NCI-H2107 treated with DMSO at 0.1 percent for 48 hours (cell line): ENCODE data around the gene STXBP6.
"Not testable (repeated sequence)": the region's sequence is repeated elsewhere in the genome, so short reads cannot be mapped to it uniquely, and the experiment has no call there.

Experiments used
- DNase-seq: peaks from one replicate; lab custom pipeline; 2025; ENCODE audit not compliant: unreplicated experiment; lab: John Stamatoyannopoulos, UW

STXBP6 gene

GRCh38 chr14:24813089-24813815 lies 236.7 kb downstream of the STXBP6 start:
- DNase-seq, result no peak

- no peak for DNase-seq
These were observed 240.8 kb downstream of the STXBP6 start for GRCh38 chr14:24809135-24809534.

GRCh38 chr14:24808412-24808811 lies 241.5 kb downstream of the STXBP6 start:
- no peak for DNase-seq

GRCh38 chr14:24806061-24806678 lies 243.8 kb downstream of the STXBP6 start:
- DNase-seq, result peak; percentile 62

GRCh38 chr14:24804552-24805212 lies 245.3 kb downstream of the STXBP6 start:
- no peak for DNase-seq

- no peak for DNase-seq
These were observed 245.9 kb downstream of the STXBP6 start for GRCh38 chr14:24803933-24804494.

- not testable (repeated sequence) for DNase-seq
These were observed 246.5 kb downstream of the STXBP6 start for GRCh38 chr14:24803426-24803825.

- DNase-seq, result no peak
These were observed 247.7 kb downstream of the STXBP6 start for GRCh38 chr14:24802236-24802635.

GRCh38 chr14:24801024-24801423 lies 248.9 kb downstream of the STXBP6 start:
- DNase-seq, result no peak

GRCh38 chr14:24798911-24799462 lies 251.0 kb downstream of the STXBP6 start:
- no peak for DNase-seq

GRCh38 chr14:24795406-24795805 lies 254.5 kb downstream of the STXBP6 start:
- DNase-seq, result no peak

- DNase-seq, result no peak
These were observed 255.2 kb downstream of the STXBP6 start for GRCh38 chr14:24794644-24795305.

GRCh38 chr14:24790196-24790595 lies 259.8 kb downstream of the STXBP6 start:
- no peak for DNase-seq

- no peak for DNase-seq
These were observed 260.5 kb downstream of the STXBP6 start for GRCh38 chr14:24789378-24789884.

GRCh38 chr14:24785698-24786097 lies 264.2 kb downstream of the STXBP6 start:
- no peak for DNase-seq

GRCh38 chr14:24784981-24785380 lies 265.0 kb downstream of the STXBP6 start:
- DNase-seq, result no peak

- no peak for DNase-seq
These were observed 266.2 kb downstream of the STXBP6 start for GRCh38 chr14:24783791-24784190.

GRCh38 chr14:24780281-24780680 lies 269.7 kb downstream of the STXBP6 start:
- DNase-seq, result no peak

GRCh38 chr14:24777678-24778077 lies 272.3 kb downstream of the STXBP6 start:
- no peak for DNase-seq

- no peak for DNase-seq
These were observed 274.0 kb downstream of the STXBP6 start for GRCh38 chr14:24775950-24776349.
